Upper lobe of left lung (tissue), 4 donors: ENCODE measurements around the gene DCUN1D3.

ENCODE experiments used
- EP300 ChIP-seq, 4 donors: sonication (generic); formaldehyde crosslinking; IDR thresholded peaks; one replicate each; pipeline ENCODE4 v1.5.1; 2017; ENCODE audit warnings: antibody characterized with exemption in 4 of 4, control low read depth in 2 of 4
- POLR2A ChIP-seq, 4 donors: fragments of 450-650 bp; IDR thresholded peaks; one replicate each; pipeline ENCODE4 v1.5.1; 2016 to 2017; ENCODE audit warnings: antibody characterized with exemption in 4 of 4, mild to moderate bottlenecking in 2 of 4
- POLR2AphosphoS5 ChIP-seq, 2 donors: sonication (generic); formaldehyde crosslinking; IDR thresholded peaks; one replicate each; pipeline ENCODE4 v1.5.1; 2017; ENCODE audit warnings: antibody characterized with exemption in 2 of 2
- TF ChIP-seq, protein P1 (sequence below), 6 experiments: fragments of 450-650 bp in 4 of 6; fragments of 200-600 bp in 2 of 6; sonication (generic) in 2 of 6; IDR thresholded peaks; one replicate each; pipeline ENCODE4 v1.5.1; 2016 to 2019; ENCODE audit warnings: antibody characterized with exemption in 6 of 6

DNA sequence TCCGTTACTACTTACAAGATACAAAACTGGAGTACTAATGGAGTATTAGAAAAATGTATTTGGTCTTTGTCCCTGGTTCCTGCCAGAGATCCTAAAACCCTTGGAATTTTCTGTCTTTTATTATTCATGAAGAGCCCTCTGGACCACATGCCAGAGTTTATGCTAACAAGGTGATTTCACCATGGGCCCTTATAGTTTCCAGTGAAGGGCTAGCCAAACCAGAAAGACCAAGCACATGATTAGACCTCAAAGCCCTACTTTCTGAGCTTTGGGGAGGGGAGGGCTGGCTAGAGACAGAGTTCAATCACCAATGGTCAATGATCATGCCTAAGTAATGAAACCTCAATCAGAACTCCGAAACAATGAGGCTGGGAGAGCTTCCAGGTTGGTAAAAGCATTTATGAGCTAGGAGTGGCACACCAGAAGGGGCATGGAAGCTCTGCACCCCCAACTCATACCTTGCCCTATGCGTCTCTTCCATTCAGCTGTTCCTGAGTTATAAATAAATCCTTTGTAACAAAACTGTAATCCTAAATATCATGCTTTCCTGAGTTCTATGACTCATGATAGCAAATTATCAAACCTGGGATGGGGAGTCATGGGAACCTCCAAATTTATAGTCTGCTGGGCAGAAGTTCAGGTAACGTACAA lies 10.4 kb downstream of the DCUN1D3 start:
- TF ChIP-seq, protein P1, sequence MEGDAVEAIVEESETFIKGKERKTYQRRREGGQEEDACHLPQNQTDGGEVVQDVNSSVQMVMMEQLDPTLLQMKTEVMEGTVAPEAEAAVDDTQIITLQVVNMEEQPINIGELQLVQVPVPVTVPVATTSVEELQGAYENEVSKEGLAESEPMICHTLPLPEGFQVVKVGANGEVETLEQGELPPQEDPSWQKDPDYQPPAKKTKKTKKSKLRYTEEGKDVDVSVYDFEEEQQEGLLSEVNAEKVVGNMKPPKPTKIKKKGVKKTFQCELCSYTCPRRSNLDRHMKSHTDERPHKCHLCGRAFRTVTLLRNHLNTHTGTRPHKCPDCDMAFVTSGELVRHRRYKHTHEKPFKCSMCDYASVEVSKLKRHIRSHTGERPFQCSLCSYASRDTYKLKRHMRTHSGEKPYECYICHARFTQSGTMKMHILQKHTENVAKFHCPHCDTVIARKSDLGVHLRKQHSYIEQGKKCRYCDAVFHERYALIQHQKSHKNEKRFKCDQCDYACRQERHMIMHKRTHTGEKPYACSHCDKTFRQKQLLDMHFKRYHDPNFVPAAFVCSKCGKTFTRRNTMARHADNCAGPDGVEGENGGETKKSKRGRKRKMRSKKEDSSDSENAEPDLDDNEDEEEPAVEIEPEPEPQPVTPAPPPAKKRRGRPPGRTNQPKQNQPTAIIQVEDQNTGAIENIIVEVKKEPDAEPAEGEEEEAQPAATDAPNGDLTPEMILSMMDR (IDR thresholded peaks at IDR 0.05), result no peak
- TF ChIP-seq POLR2A (IDR thresholded peaks at IDR 0.05) (no peak), POLR2AphosphoS5 (IDR thresholded peaks at IDR 0.05) (no peak), EP300 (IDR thresholded peaks at IDR 0.05) (no peak)
